ENCODE data around the gene FBLN2. TPM values are rescaled to one million over a fixed set of nuclear protein-coding genes. Genes with fewer than 3 reads are reported as not detected.

The FBLN2 gene
- total and polyA plus RNA-seq, 2 of the 4 experiments (the other 2 are of a cell fraction), result 11.8 to 60.8 TPM

DNA sequence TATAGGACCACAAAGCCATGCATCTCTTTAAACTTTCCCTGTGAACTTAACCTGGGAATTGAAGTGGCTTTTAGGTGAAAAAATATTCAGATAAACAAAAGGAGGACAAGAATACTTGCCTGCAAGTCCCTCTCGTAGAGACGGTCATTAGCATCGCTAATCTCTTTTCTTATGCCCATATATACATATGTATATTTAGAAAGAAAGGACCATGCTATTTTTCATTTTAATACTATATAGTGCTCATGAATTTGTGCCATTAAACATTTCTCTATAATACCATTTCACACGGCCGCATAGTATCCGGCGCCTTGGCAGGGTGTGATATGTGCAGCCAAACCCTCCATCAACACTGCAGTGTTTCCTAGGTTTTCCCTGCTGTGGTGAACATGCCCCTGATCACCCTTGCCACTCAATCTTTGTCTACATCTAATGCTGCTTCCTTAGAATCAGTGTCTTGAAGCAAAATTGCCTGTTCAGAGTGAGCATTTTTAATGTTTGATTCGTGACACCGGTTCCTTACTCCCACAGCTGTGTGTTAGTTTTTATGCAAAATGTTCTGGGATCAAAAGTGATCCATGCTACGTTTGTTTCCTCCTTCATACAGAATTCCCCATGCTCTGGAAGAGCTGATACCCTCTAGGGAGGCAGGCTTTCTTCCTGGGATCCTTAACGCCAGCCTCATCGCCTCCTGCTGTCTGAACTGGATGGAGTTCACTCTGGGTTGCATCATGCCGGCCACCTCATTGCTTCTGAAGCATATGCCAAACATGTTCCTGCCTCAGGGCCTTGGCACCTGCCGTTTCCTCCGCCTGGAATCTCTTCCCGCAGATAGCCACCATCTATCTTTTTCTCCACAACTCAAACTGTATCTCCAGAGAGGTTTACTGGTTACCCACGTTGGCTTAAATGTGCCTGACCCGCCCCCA lies 118.1 kb downstream of the FBLN2 start:
- no peak overlapping the region for H2AK5ac ChIP-seq (ENCODE audit: low read depth, low read length)
- H2BK120ac ChIP-seq (ENCODE audit: low read depth, low read length), result no peak overlapping the region
- dilution Hi-C loops (cut with HindIII; ENCODE audit: low sequenced_read_pairs, unreplicated experiment) (no loop called here), in situ Hi-C loops (cut with MboI; ENCODE audit: low sequenced_read_pairs) (no loop called here), intact Hi-C loops (cut with micrococcal nuclease) (no loop called here)
- H3K4me2 ChIP-seq (ENCODE audit: low read depth, low read length), result no peak overlapping the region
- H3K79me1 ChIP-seq (ENCODE audit: low read depth in 1 of 2, low read length in 2 of 2), result no peaks in the 10 kb centered on the region
- H3K4me3 ChIP-seq (ENCODE audit: insufficient read depth, low read depth, low read length), result no peak overlapping the region
- no peak overlapping the region for H2AK9ac ChIP-seq (replicated peaks; ENCODE audit: low read depth, low read length, poor library complexity)
- BruUV-seq (replicated peaks), result no TSS peak
- H2AFZ ChIP-seq (replicated peaks; ENCODE audit: low read length, poor library complexity), result no peak overlapping the region
- H3K27ac ChIP-seq (ENCODE audit: insufficient read depth, low read length), result no peak overlapping the region
- no peaks in the 10 kb centered on the region for H3K36me3 ChIP-seq (ENCODE audit: control insufficient read depth, insufficient read depth, low read length)
- H2BK20ac ChIP-seq (ENCODE audit: low read depth, low read length), result no peak overlapping the region
- H3K14ac ChIP-seq (replicated peaks; ENCODE audit: low read depth, low read length), result no peak overlapping the region
- no peak overlapping the region for H2BK5ac ChIP-seq (ENCODE audit: low read depth, low read length, poor library complexity, severe bottlenecking)
- no peaks in the 10 kb centered on the region for H3K4me1 ChIP-seq (ENCODE audit: control insufficient read depth, insufficient read depth, low read length)
- CTCF ChIA-PET, result interaction anchor here (1.9 kb wide), 1 partner anchor 9 kb away, joined by 4 read pairs; no protein-coding TSS in a partner anchor
- H3K23ac ChIP-seq (ENCODE audit: low read depth, low read length), result no peak overlapping the region
- H4K8ac ChIP-seq (ENCODE audit: low read depth in 2 of 2, low read length in 2 of 2), result no peak overlapping the region
- no peaks in the 10 kb centered on the region for H3K9me1 ChIP-seq (ENCODE audit: insufficient read depth, low read length)
- no peak overlapping the region for H3K56ac ChIP-seq (ENCODE audit: extremely low read depth, insufficient read depth, low read length)
- H4K20me1 ChIP-seq (ENCODE audit: insufficient read depth, low read length), result no peaks in the 10 kb centered on the region
- H3K18ac ChIP-seq (ENCODE audit: low read depth, low read length), result no peak overlapping the region
- no peak for ATAC-seq (ENCODE audit: low read depth)
- WGBS, 2 experiments (ENCODE audit: extremely low coverage in 2 of 2, insufficient read length in 1 of 2), result 61% methylated on average over 8 of the region's 18 CpGs; no CpG with 5 or more reads in 1 of the 2 experiments
- H2BK15ac ChIP-seq (ENCODE audit: low read depth, low read length), result no peak overlapping the region
- H3K9ac ChIP-seq (ENCODE audit: low read depth, low read length), result no peak overlapping the region
- no peak overlapping the region for H4K5ac ChIP-seq (ENCODE audit: low read depth, low read length)
- DNase-seq, result no peak
- H3K4ac ChIP-seq (ENCODE audit: low read depth, low read length), result no peak overlapping the region
- no peaks in the 10 kb centered on the region for H3K9me3 ChIP-seq (ENCODE audit: control insufficient read depth, insufficient read depth, low read length)
- H4K91ac ChIP-seq (ENCODE audit: insufficient read depth, low read depth, low read length), result no peak overlapping the region
- POLR2A ChIA-PET (ENCODE audit: unreplicated experiment), result no interaction called here
- peaks cover 3% of the 10 kb centered on the region for H3K27me3 ChIP-seq (ENCODE audit: control insufficient read depth, insufficient read depth, low read length)
- TF ChIP-seq RAD21 (IDR thresholded peaks at IDR 0.05; ENCODE audit: low read length) (no peak), POLR2A (IDR thresholded peaks at IDR 0.05; ENCODE audit: low read depth, low read length) (no peak), RFX5 (IDR thresholded peaks at IDR 0.05; ENCODE audit: low read depth, low read length) (no peak), MAZ (IDR thresholded peaks at IDR 0.05; ENCODE audit: borderline replicate concordance, low read depth, low read length) (no peak), SMC3 (IDR thresholded peaks at IDR 0.05; ENCODE audit: low read depth, low read length) (no peak), RCOR1 (IDR thresholded peaks at IDR 0.05; ENCODE audit: insufficient replicate concordance, low read length) (no peak), BHLHE40 (IDR thresholded peaks at IDR 0.05; ENCODE audit: low read depth, low read length) (no peak), CHD1 (IDR thresholded peaks at IDR 0.05; ENCODE audit: low read depth, low read length) (no peak), NFE2L2 (IDR thresholded peaks at IDR 0.05; ENCODE audit: low read depth, low read length) (no peak), MAFK (IDR thresholded peaks at IDR 0.05; ENCODE audit: low read depth, low read length) (no peak), MXI1 (IDR thresholded peaks at IDR 0.05; ENCODE audit: borderline replicate concordance, low read depth, low read length) (no peak), FOS (IDR thresholded peaks at IDR 0.05; ENCODE audit: low read depth, low read length) (no peak)
- TF ChIP-seq, protein P1, sequence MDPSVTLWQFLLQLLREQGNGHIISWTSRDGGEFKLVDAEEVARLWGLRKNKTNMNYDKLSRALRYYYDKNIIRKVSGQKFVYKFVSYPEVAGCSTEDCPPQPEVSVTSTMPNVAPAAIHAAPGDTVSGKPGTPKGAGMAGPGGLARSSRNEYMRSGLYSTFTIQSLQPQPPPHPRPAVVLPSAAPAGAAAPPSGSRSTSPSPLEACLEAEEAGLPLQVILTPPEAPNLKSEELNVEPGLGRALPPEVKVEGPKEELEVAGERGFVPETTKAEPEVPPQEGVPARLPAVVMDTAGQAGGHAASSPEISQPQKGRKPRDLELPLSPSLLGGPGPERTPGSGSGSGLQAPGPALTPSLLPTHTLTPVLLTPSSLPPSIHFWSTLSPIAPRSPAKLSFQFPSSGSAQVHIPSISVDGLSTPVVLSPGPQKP (IDR thresholded peaks at IDR 0.05; ENCODE audit: borderline replicate concordance, low read depth, low read length), result no peak
- TF ChIP-seq, protein P2, sequence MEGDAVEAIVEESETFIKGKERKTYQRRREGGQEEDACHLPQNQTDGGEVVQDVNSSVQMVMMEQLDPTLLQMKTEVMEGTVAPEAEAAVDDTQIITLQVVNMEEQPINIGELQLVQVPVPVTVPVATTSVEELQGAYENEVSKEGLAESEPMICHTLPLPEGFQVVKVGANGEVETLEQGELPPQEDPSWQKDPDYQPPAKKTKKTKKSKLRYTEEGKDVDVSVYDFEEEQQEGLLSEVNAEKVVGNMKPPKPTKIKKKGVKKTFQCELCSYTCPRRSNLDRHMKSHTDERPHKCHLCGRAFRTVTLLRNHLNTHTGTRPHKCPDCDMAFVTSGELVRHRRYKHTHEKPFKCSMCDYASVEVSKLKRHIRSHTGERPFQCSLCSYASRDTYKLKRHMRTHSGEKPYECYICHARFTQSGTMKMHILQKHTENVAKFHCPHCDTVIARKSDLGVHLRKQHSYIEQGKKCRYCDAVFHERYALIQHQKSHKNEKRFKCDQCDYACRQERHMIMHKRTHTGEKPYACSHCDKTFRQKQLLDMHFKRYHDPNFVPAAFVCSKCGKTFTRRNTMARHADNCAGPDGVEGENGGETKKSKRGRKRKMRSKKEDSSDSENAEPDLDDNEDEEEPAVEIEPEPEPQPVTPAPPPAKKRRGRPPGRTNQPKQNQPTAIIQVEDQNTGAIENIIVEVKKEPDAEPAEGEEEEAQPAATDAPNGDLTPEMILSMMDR (conservative IDR thresholded peaks at IDR 0.05; ENCODE audit: low read depth, low read length), result no peak
- TF ChIP-seq, protein P3, sequence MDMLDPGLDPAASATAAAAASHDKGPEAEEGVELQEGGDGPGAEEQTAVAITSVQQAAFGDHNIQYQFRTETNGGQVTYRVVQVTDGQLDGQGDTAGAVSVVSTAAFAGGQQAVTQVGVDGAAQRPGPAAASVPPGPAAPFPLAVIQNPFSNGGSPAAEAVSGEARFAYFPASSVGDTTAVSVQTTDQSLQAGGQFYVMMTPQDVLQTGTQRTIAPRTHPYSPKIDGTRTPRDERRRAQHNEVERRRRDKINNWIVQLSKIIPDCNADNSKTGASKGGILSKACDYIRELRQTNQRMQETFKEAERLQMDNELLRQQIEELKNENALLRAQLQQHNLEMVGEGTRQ (IDR thresholded peaks at IDR 0.05; ENCODE audit: low read depth, low read length), result no peak

Measured in IMR-90 (cell line).